HG02642 (cell line): ENCODE measurements around the gene ITIH3.
"Not testable (repeated sequence)": the region's sequence is repeated elsewhere in the genome, so short reads cannot be mapped to it uniquely, and the experiment has no call there.

Experiments used
- ATAC-seq: cut with Tn5 transposase; IDR thresholded peaks from one replicate; pipeline ENCODE4 v1.9.1; 2021; ENCODE audit warnings: mild to moderate bottlenecking; ENCODE audit not compliant: unreplicated experiment, poor library complexity

ITIH3 gene

GRCh38 chr3:52794612-52795099 lies at the start of gene ITIH3:
Gene ITIH3 (plus strand): TSS chr3:52794796. CDS start chr3:52794804, 8 bp downstream.
- ATAC-seq, result no peak

GRCh38 chr3:52752045-52752660 lies 42.4 kb upstream of the ITIH3 start:
- no peak for ATAC-seq

GRCh38 chr3:52754373-52754772 lies 40.2 kb upstream of the ITIH3 start:
- ATAC-seq, result no peak

GRCh38 chr3:52756141-52756540 lies 38.5 kb upstream of the ITIH3 start:
- ATAC-seq, result no peak

GRCh38 chr3:52763466-52763865 lies 31.1 kb upstream of the ITIH3 start:
- ATAC-seq, result no peak

GRCh38 chr3:52769786-52770455 lies 24.7 kb upstream of the ITIH3 start:
- no peak for ATAC-seq

GRCh38 chr3:52770496-52771333 lies 23.9 kb upstream of the ITIH3 start, which contains the start of gene NEK4:
Gene NEK4 (minus strand): TSS chr3:52770940. CDS start chr3:52770746, 194 bp downstream.
- ATAC-seq, result peak; percentile 95

GRCh38 chr3:52771334-52771681 lies 23.3 kb upstream of the ITIH3 start:
- no peak for ATAC-seq

GRCh38 chr3:52771702-52772101 lies 22.9 kb upstream of the ITIH3 start:
- ATAC-seq, result no peak

- ATAC-seq, result no peak
Measured at GRCh38 chr3:52773361-52774065, 21.1 kb upstream of the ITIH3 start.

GRCh38 chr3:52774066-52774713 lies 20.4 kb upstream of the ITIH3 start:
- no peak for ATAC-seq

GRCh38 chr3:52774901-52775864 lies 19.4 kb upstream of the ITIH3 start:
- no peak for ATAC-seq

GRCh38 chr3:52775877-52776276 lies 18.7 kb upstream of the ITIH3 start:
- no peak for ATAC-seq

GRCh38 chr3:52776486-52776885 lies 18.1 kb upstream of the ITIH3 start:
- ATAC-seq, result not testable (repeated sequence)

- ATAC-seq, result no peak
Measured at GRCh38 chr3:52777127-52777958, 17.3 kb upstream of the ITIH3 start, which contains the start of gene ITIH1. Gene ITIH1 (plus strand): TSS chr3:52777599. CDS start chr3:52777616, 17 bp downstream.

GRCh38 chr3:52777959-52778805 lies 16.4 kb upstream of the ITIH3 start:
- no peak for ATAC-seq
